Measurements from ENCODE around the gene SH2D1B.

Gene SH2D1B

DNA sequence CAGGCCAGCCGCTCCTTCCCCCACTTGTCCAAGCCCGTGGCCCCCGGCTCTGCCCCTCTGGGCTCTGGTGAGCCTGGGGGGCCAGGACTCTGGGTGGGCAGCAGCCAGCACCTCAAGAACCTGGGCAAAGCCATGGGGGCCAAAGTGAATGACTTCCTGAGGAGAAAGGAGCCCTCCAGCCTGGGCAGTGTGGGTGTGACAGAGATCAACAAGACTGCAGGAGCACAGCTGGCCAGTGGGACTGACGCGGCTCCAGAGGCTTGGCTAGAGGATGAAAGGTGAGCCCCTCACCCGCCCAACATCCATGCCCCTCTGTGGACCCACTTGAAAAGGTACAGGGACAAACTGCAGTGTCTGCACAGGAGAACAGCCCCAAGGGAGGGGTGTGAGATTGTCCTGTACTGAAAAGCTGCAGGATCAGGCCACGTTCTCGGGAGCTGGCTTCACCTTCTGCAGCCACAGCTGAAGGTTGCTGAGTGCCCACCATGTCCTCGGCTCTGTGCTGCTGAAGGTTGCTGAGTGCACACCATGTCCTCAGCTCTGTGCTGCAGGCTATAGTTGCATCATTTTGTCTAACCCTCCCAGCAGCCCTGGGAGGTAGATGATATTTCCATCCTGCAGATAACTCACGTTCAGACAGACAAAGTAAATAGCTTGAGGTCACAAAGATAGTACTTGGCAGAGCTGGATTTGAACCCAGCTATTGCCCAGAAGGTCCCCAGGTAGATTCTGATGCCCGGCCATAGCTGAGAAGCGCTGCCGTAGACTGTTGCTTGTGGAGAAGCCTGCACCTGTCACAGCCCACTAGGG is 29.8 kb downstream of the SH2D1B start:
- DNase-seq, result no peak

DNA sequence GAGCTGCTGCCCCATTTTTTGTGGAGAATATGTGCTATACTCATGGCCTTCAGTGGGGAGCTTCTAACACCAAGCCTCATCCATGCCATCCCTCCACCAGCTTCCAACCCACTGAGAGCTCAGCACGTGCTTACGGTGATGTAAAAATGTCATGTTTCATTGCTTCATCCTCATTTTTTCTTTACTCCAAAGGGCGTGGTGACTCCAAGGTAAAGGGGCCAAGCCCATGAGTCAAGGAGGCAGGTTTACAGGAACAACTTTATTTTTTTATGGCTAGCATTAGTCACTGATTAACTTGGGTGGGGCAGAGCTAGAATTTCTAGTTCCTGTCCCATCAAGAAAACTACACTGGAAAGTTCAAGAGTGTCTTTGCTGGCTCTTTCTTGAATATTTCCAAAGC is 30.6 kb downstream of the SH2D1B start, which contains the start of gene C1orf226:
Gene C1orf226, plus strand, starts transcription at position 346 of the 400 bp plus-strand sequence. CDS start 174 bp downstream, outside the sequence.
- DNase-seq, result no peak

DNA sequence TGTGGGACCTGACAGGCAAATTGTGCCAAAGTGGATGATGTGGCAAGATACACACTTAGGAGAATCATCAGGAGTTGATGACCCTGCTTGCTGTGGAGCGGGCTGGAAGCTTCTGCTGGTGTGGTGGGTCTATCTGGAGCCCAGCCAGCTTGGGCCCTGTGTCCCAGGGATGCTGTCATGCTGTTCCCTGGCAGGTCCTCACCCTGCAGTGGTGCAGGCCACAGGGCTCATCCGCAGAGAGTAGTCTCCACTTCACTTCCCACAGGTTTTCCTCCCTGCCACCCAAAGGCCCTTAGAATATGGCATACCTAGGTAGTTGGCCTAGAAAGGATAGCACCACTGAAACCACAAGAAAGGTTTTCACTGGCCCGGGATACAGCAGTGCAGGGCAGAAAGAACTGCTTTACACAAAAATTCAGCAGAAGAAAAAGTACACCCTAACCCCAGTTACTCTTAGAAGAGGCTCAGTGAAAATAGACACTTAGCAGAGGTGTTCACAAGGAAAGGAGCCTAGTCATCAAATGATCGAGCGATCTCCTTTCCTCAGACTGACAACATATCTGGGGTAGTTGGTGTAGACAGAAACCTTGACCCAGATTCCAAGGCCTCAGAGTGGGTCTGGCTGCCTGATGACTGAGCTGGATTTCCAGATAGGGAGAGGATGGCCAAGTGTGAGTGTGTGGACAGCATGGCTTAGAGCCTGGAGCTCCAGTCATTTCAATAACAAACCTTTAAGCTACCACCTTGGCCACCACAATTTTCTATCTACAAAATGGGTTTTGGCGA is 31.7 kb downstream of the SH2D1B start:
- DNase-seq, result no peak

GRCh38 chr1:162376691-162377090 is 35.2 kb downstream of the SH2D1B start, which contains the start of gene SPATA46:
TSS of gene SPATA46 (minus strand) at chr1:162376854. CDS start at chr1:162376790, 64 bp downstream.
- DNase-seq, result no peak

DNA sequence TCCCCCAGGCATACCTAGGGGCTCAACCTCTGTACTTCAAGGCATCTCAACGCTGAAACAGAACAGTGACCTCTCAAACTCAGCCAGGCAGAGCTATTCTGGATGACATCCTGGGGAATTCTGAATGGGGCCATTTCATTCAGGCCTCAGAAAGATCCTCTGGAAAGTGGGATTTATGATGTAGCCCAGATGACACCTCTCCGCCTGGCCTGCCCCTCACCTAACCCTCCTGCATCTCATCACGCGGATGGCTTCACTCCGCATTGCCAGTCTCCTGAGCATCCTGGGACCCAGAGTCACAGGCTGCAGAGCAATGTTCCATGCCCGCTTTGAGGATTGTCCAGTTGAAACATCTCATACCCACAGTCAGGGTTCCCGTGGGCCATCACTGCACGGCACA is 36.5 kb downstream of the SH2D1B start:
- DNase-seq, result no peak

DNA sequence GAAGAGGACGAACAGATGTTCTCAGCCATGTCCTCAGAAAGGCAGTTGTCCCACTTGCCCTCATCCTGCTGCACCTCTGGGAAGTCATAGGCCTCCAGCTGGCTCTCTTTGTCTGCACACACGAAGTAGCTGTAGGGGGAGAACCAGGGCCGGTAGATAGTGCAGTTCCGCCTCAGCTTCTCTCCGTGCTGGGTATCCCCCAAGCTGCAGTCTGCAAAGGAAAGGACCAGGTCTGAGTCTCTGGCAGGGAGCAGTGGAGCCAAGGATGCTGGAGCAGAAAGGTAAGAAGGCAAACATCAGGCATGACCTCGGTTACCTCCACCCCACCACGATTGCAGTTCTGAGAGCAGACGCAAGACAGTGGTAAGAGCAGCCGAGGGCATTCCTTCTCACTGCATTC is 37.5 kb downstream of the SH2D1B start:
- no peak for DNase-seq

GRCh38 chr1:162373541-162374260 is 38.2 kb downstream of the SH2D1B start:
- DNase-seq, result no peak

GRCh38 chr1:162373072-162373427 is 38.9 kb downstream of the SH2D1B start:
- no peak for DNase-seq

DNA sequence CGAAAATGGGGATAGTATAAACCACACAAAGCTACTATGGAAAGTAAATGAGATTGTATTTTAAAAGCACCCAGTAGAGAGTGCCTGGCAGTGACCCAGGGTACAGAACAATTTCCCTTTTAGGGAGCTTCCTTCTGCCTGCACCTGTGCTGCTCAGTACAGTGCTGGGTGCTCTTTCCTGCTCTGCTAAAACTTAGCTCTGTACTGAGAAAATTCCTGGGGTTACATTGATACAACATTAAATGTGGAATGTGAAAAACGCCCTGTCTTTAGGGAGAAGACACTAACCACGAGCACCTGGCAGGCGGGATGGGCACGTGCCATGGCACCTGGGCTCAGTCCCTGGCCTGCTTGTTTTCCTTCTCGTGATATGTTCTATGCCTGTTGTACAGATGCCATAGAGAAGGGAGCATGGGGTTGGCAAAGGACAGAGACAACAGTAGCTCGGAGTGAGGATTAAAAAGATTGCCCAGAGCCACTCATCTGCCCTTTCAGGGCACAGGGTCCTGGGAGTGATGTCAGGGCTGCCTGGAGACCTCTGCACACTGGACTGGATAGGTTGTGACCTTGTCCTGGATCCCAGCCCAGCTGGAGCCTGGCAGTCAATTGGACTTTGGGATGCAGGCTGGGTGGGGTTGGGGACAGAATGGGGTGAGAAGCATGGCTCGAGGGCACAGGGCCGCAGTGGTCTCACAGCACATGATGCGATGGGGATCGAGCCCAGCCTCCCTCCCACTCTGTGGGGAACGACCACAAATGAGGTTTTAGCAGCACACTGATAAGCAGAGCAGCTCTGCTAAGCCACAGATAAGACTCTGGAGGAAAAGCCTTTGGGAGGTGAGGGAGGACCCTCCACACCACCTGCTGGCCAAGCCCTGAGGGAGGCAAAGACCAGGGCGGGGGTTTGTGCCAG is 39.5 kb downstream of the SH2D1B start:
- DNase-seq, result no peak

DNA sequence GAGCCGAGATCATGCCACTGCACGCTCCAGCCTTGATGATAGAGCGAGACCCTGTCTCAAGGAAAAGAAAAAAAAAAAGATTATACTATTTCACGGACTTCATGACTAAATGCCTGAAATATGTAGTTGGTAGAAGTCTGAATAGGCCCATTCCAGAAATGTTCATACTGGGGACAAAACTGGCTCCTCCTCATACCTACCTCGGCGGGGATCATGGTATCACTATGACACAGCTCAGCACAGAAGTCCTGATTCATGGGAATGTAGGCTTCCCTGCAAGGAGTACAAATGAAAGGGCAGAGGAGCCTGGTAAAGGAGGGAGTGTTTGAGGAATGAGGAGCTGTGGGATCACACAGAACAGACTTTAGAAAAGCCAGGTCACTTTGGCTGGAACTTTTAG is 40.3 kb downstream of the SH2D1B start:
- DNase-seq, result peak; percentile 36

DNA sequence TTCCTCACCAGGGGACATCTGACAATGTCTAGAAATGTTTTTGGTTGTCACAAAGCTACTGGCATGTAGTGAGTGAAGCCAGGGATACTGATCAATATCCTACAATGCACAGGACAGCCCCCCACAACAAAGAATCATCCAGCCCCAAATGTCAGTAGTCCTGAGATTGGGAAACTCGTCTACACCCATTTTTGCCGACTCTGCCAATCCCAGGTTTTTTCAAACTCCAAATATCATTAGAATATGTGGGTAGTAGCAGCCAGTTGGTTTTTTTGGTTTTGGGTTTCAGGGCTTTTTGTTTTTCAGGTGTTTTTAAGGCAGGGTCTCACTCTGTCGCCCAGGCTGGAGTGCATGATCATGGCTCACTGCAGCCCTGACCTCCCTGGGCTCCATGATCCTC is 41.2 kb downstream of the SH2D1B start:
- DNase-seq, result no peak

DNA sequence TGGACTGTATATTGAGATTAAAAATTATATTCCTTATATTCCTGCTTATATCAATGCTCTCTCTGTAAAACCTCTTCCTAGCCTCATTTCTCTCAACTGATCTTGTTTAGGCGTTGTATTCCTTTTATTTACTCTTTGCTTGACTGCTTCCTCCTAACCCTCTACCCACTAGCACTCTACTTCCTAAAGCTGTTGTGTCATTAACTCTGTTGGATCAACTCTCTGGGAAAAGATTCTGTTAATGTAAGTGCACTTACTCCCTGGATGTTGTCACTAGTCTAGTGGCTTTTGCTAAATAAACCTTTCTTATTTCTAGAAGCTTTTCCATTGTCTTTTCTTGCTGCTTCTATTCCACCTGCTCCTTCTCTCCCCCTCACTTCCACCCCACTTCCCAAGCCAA is 41.8 kb downstream of the SH2D1B start:
- DNase-seq, result no peak

DNA sequence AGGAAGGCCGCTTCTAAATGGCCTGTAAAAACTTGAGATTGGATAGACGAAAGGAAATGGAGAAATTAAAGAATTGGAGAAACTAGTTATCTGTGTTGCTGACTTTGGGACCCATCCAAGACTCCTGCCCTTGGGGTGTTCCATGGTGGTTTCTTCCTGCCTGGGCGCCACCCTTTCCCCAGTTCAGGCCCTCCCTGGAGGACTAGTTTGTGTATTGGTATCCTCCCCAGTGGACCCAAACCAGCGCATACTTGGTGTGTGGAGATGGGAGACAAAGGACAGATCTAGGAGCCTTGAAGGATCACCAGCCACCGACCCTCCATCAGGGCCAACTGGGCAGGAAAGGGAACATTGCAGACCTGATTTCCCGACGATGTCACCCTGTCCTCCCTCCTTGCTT is 42.4 kb downstream of the SH2D1B start:
- DNase-seq, result no peak

DNA sequence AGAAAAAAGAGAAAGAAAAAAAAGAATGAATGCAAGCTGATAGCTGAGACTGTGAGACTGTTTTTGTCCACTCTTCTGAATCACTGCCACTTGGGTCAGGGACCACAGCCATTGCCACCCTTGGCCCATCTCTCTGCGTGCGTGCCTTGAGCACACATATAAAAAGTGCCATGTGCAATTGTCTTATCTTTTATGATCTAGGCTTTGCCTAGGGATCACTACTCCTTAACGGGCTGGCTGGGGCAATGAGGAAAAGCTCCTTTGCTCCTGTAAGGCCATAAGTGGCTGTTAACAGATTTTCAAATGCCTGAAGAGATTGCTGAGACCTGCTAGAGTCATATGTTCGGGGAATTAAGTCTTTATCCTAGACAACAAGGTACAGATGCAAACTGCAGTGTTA is 43.5 kb downstream of the SH2D1B start:
- no peak for DNase-seq

- no peak for DNase-seq
These were observed 44.2 kb downstream of the SH2D1B start for GRCh38 chr1:162367772-162368171.

DNA sequence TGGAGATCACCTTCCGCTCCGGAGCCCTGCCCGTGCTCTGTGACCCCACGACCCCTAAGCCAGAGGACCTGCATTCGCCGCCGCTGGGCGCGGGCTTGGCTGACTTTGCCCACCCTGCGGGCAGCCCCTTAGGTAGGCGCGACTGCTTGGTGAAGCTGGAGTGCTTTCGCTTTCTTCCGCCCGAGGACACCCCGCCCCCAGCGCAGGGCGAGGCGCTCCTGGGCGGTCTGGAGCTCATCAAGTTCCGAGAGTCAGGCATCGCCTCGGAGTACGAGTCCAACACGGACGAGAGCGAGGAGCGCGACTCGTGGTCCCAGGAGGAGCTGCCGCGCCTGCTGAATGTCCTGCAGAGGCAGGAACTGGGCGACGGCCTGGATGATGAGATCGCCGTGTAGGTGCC is 44.9 kb downstream of the SH2D1B start:
- no peak for DNase-seq

DNA sequence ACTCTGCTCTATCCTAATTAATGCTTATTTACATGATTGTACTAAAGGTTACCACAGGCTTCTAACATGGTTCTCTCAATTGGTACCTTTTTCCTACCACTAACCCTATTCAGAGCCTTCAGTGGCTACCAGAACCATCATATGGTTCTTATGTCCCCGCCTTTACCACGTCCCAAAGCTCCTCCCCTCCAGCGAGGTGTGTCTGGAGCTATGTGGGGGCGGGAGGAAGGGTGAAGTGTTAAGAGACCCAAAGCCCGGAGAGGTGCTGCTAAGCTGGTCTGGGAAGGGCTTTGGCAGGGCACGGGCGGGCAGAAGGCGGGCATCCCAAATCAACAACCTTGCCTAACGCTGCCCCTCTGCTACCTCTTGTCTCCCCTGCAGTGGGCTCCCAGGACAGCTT is 45.3 kb downstream of the SH2D1B start:
- no peak for DNase-seq

- no peak for DNase-seq
These were observed 45.8 kb downstream of the SH2D1B start for GRCh38 chr1:162366149-162366548.

GRCh38 chr1:162365284-162366020 is 46.5 kb downstream of the SH2D1B start:
- DNase-seq, result no peak

DNA sequence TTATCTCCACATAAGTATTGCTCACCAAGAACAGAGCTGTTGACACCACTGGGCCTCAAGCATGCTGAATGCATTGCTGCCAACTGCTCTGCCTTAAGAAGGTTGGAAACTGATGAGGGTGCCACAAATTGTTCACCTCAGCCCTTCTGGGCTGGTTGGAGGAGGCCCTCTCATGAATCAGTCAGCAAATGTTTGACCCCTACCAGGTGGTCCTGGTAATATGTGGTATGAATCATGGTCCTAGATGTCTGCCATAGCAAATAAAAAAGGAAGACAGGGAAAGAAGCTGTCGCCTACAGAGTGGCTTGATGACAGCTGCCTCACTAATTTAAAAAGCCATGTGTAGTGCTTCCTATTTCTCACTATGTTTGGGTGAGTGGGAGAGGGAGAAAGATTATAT is 47.4 kb downstream of the SH2D1B start:
- no peak for DNase-seq

DNA sequence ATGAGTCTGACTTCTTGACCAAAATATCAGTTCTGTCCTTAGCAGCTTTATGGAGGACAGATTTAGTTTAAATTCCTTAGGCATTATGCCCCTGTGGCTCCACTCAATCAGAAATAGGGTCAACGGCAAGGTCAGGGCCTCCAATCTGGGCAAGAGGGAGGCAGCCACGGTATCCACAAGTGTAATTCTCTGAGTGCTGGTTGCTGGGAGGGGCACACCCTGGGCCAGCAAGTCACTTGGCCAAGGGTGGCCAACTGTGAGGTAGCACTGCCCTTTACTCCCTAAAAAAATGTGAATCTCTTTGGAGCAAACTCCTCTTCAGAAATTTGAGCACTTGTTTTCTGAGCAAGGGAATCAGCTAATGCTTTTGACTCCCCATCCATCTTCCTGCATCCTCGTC is 48.1 kb downstream of the SH2D1B start:
- DNase-seq, result no peak

Data from fibroblast of skin of scalp (primary cell).